Uterus (tissue), 4 donors: ENCODE results near the gene ADD1. TPM values are rescaled to one million over a fixed set of nuclear protein-coding genes. Genes with fewer than 3 reads are reported as not detected.
"Not testable (repeated sequence)": the region's sequence is repeated elsewhere in the genome, so short reads cannot be mapped to it uniquely, and the experiment has no call there.

Experiments used
- DNase-seq, 2 donors: peaks; one replicate each; pipeline ENCODE4 v3.0.0-alpha.2; 2019 to 2020
- H3K27ac ChIP-seq, 2 donors: fragments of 200-600 bp; sonication (generic); 1 replicate in 1 of 2; 2 replicates in 1 of 2; pipeline ENCODE4 v1.5.1; 2016 to 2018
- H3K27me3 ChIP-seq, 2 donors: fragments of 200-600 bp; sonication (generic); one replicate each; pipeline ENCODE4 v1.5.1; 2018 to 2019; ENCODE audit warnings: control low read depth in 1 of 2
- H3K36me3 ChIP-seq, 2 donors: fragments of 200-600 bp; sonication (generic); one replicate each; pipeline ENCODE4 v1.5.1; 2019; ENCODE audit warnings: control low read depth in 1 of 2
- H3K4me1 ChIP-seq, 2 donors: fragments of 200-600 bp; sonication (generic); one replicate each; pipeline ENCODE4 v1.5.1; 2018 to 2019; ENCODE audit warnings: control low read depth in 1 of 2
- H3K4me3 ChIP-seq, 2 donors: fragments of 200-600 bp; sonication (generic); 1 replicate in 1 of 2; 2 replicates in 1 of 2; pipeline ENCODE4 v1.5.1; 2018 to 2019; ENCODE audit warnings: mild to moderate bottlenecking in 1 of 2
- H3K9me3 ChIP-seq, 2 donors: fragments of 200-600 bp; sonication (generic); one replicate each; pipeline ENCODE4 v1.5.1; 2019; ENCODE audit warnings: control low read depth in 1 of 2
- POLR2A ChIP-seq, 2 donors: fragments of 450-650 bp; IDR thresholded peaks; one replicate each; pipeline ENCODE4 v1.6.1; 2016; ENCODE audit warnings: antibody characterized with exemption in 2 of 2, mild to moderate bottlenecking in 1 of 2, moderate library complexity in 1 of 2
- intact Hi-C: fragments of 100-400 bp; cut with DNase I; formaldehyde crosslinking; loops from one replicate; pipeline ENCODE4 v1.15.1; 2023; ENCODE audit warnings: low total_unique reads
- total RNA-seq, 4 donors: library from RNA; depleted of rRNA in 3 of 4; stranded (reverse); fragments of >200 nt in 3 of 4; gene quantifications; one replicate each; pipeline versions ENCODE4 v1.1.0 to v1.2.4, GENCODE V29; 2014 to 2023
- TF ChIP-seq, protein P1 (sequence below), 4 experiments: fragments of 200-600 bp in 2 of 4; fragments of 450-650 bp in 2 of 4; sonication (generic) in 2 of 4; IDR thresholded peaks; one replicate each; pipeline ENCODE4 v1.5.1; 2016 to 2019; ENCODE audit warnings: antibody characterized with exemption in 4 of 4, mild to moderate bottlenecking in 2 of 4, moderate library complexity in 1 of 4
- donor health status: DM: yes; HTN: yes; CAD: no.

Gene ADD1
- total RNA-seq, 4 donors from 2014 or later, result 161 to 403 (median 225) TPM

DNA sequence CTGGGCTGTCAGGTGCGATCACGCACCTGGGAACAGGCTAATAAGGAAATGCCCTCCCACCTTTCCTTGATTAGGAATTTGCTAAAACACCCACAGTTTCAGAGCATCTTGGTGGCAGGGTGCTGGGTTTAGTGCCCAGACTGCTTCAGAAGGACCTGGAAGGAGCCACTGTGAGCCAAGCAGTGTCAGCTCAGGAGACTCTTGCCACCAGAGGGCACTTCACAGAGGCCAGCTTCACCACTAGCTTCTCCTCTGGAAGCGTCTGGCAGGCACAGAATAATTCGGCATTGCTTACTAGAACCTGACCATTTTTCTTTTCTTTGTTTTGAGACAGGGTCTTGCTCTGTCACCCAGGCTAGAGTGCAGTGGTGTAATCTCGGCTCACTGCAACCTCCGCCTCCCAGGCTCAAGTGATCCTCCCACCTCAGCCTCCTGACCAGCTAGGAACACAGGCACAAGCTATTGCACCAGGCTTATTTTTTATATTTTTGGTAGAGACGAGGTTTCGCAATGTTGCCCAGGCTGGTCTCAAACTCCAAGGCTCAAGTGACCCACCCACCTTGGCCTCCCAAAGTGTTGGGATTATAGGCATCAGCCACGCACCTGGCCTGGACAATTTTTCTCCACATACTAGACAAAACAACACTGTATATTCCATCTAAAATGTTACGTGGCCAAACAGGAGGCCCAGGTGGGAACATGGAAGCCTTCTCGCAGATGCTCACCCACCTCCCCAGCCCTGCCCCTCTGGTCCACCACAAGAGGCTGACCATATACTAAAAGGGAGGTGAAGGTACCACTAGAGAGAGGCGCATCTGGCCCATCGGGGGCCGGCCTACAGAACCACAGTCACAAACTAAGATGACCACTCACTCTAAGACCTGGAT, 105.5 kb downstream of the ADD1 start:
- H3K9me3 ChIP-seq, result no peaks in the 10 kb centered on the region
- H3K27me3 ChIP-seq, result no peaks in the 10 kb centered on the region
- H3K4me3 ChIP-seq, result no peak overlapping the region
- H3K4me1 ChIP-seq, result no peaks in the 10 kb centered on the region
- TF ChIP-seq POLR2A (IDR thresholded peaks at IDR 0.05), result no peak
- TF ChIP-seq, protein P1, sequence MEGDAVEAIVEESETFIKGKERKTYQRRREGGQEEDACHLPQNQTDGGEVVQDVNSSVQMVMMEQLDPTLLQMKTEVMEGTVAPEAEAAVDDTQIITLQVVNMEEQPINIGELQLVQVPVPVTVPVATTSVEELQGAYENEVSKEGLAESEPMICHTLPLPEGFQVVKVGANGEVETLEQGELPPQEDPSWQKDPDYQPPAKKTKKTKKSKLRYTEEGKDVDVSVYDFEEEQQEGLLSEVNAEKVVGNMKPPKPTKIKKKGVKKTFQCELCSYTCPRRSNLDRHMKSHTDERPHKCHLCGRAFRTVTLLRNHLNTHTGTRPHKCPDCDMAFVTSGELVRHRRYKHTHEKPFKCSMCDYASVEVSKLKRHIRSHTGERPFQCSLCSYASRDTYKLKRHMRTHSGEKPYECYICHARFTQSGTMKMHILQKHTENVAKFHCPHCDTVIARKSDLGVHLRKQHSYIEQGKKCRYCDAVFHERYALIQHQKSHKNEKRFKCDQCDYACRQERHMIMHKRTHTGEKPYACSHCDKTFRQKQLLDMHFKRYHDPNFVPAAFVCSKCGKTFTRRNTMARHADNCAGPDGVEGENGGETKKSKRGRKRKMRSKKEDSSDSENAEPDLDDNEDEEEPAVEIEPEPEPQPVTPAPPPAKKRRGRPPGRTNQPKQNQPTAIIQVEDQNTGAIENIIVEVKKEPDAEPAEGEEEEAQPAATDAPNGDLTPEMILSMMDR (IDR thresholded peaks at IDR 0.05), result no peak
- H3K36me3 ChIP-seq, result no peaks in the 10 kb centered on the region
- intact Hi-C loops, result no loop called here
- DNase-seq, result no peak
- no peak overlapping the region for H3K27ac ChIP-seq

DNA sequence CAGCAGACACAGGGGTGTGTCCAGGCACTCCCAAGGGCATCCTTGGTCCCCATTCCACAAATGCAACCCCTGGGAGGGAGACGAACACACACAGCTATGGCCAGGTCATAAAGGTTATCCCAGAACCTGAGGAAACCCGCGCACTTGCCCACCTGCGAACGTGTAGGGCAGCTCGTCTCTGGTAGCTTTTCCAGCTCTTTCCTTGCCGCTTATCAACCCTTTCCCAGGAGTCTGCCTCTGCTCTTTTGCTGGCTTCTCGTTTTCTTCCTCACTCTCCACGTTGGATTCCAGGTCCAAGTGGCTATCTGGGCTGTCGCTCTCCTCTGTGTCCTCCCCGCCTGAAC, 106.1 kb downstream of the ADD1 start:
- Histone ChIP-seq H3K36me3 (no peaks in the 10 kb centered on the region), H3K27me3 (no peaks in the 10 kb centered on the region), H3K4me3 (no peak overlapping the region), H3K4me1 (no peaks in the 10 kb centered on the region), H3K9me3 (no peaks in the 10 kb centered on the region), H3K27ac (no peak overlapping the region)
- no peak for DNase-seq
- intact Hi-C loops, result no loop called here
- no peak for TF ChIP-seq POLR2A (IDR thresholded peaks at IDR 0.05)
- TF ChIP-seq, protein P1 (IDR thresholded peaks at IDR 0.05), result no peak

- intact Hi-C loops, result no loop called here
- DNase-seq, result no peak
- Histone ChIP-seq H3K4me1 (no peaks in the 10 kb centered on the region), H3K27ac (no peak overlapping the region), H3K36me3 (no peaks in the 10 kb centered on the region), H3K9me3 (no peaks in the 10 kb centered on the region), H3K4me3 (no peak overlapping the region), H3K27me3 (no peaks in the 10 kb centered on the region)
- no peak for TF ChIP-seq POLR2A (IDR thresholded peaks at IDR 0.05)
- TF ChIP-seq, protein P1 (IDR thresholded peaks at IDR 0.05), result no peak
Observed at GRCh38 chr4:2950221-2950989, 106.8 kb downstream of the ADD1 start.

- Histone ChIP-seq H3K27ac (no peak overlapping the region), H3K4me1 (no peaks in the 10 kb centered on the region), H3K4me3 (no peak overlapping the region), H3K36me3 (no peaks in the 10 kb centered on the region), H3K27me3 (no peaks in the 10 kb centered on the region), H3K9me3 (no peaks in the 10 kb centered on the region)
- intact Hi-C loops, result no loop called here
- no peak for TF ChIP-seq POLR2A (IDR thresholded peaks at IDR 0.05)
- no peak for DNase-seq
Observed at GRCh38 chr4:2953496-2953895, 109.9 kb downstream of the ADD1 start.

DNA sequence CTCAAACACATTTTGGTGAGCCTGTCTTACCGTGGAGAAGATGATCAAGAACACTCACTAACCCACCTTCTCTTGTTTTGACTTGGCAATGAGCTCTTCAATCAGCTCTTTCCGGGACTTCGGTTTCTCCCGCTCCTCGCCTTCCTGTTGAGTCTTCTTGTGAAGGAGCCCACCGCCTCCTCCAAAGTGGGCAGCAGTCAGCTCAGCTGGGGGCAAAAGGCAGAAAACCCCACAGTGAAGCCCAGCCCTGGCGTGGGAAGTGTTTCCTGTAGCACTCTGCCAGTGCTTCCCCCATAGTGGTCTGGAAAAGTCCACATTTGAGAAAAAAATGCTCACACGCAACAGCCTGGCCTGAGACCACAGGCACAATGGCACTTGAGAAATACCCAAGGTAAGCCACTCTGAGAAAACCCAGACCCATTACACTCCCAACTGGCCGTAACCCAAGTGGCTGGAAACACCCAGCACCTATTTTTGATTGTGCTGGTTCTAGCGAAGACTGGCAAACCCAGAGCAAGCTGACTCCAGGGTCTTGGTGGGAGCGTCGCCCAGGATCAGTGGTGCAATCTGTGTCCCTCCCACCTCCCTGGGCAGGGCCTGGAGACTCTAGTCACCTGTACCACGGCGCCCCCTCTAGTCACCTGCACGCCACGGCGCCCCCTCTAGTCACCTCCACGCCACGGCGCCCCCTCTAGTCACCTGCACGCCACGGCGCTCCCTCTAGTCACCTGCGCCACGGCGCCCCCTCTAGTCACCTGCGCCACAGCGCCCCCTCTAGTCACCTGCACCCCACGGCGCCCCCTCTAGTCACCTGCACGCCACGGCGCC, 110.9 kb downstream of the ADD1 start:
- Histone ChIP-seq H3K4me1 (no peaks in the 10 kb centered on the region), H3K36me3 (no peaks in the 10 kb centered on the region), H3K4me3 (no peak overlapping the region), H3K9me3 (no peaks in the 10 kb centered on the region), H3K27ac (no peak overlapping the region), H3K27me3 (no peaks in the 10 kb centered on the region)
- DNase-seq, result no peak
- intact Hi-C loops, result no loop called here
- no peak for TF ChIP-seq POLR2A (IDR thresholded peaks at IDR 0.05)
- TF ChIP-seq, protein P1 (IDR thresholded peaks at IDR 0.05), result no peak

- H3K4me1 ChIP-seq, H3K27me3 ChIP-seq, H3K27ac ChIP-seq, H3K4me3 ChIP-seq, DNase-seq, H3K36me3 ChIP-seq, intact Hi-C loops, H3K9me3 ChIP-seq: not testable (repeated sequence)
Observed at GRCh38 chr4:2955186-2956044, 111.8 kb downstream of the ADD1 start.
